ENCODE results near the gene VIPR2.

VIPR2 gene

GRCh38 chr7:159022238-159022993, 122.3 kb downstream of the VIPR2 start:
- DNase-seq, result no peak

GRCh38 chr7:159020987-159021386, 123.7 kb downstream of the VIPR2 start:
- no peak for DNase-seq

- no peak for DNase-seq
Observed at GRCh38 chr7:159019111-159019510, 125.6 kb downstream of the VIPR2 start.

GRCh38 chr7:159017741-159018140, 126.9 kb downstream of the VIPR2 start:
- DNase-seq, result no peak

GRCh38 chr7:159017210-159017609, 127.5 kb downstream of the VIPR2 start:
- DNase-seq, result no peak

GRCh38 chr7:159016591-159016990, 128.1 kb downstream of the VIPR2 start:
- no peak for DNase-seq

GRCh38 chr7:159015454-159016410, 128.9 kb downstream of the VIPR2 start:
- no peak for DNase-seq

GRCh38 chr7:159015081-159015453, 129.6 kb downstream of the VIPR2 start:
- DNase-seq, result no peak

- no peak for DNase-seq
Observed at GRCh38 chr7:159014297-159015062, 130.2 kb downstream of the VIPR2 start.

GRCh38 chr7:159013825-159014289, 130.8 kb downstream of the VIPR2 start:
- no peak for DNase-seq

- no peak for DNase-seq
Observed at GRCh38 chr7:159013181-159013690, 131.4 kb downstream of the VIPR2 start.

GRCh38 chr7:159012353-159013069, 132.2 kb downstream of the VIPR2 start:
- no peak for DNase-seq

GRCh38 chr7:159011722-159012022, 133.0 kb downstream of the VIPR2 start:
- DNase-seq, result no peak

GRCh38 chr7:159010937-159011721, 133.5 kb downstream of the VIPR2 start:
- no peak for DNase-seq

- DNase-seq, result no peak
Observed at GRCh38 chr7:159010411-159010810, 134.3 kb downstream of the VIPR2 start.

- no peak for DNase-seq
Observed at GRCh38 chr7:159009951-159010350, 134.7 kb downstream of the VIPR2 start.

GRCh38 chr7:159008417-159008816, 136.2 kb downstream of the VIPR2 start:
- DNase-seq, result no peak

- no peak for DNase-seq
Observed at GRCh38 chr7:159007996-159008389, 136.7 kb downstream of the VIPR2 start.

GRCh38 chr7:159007364-159007995, 137.2 kb downstream of the VIPR2 start:
- no peak for DNase-seq

- no peak for DNase-seq
Observed at GRCh38 chr7:159006610-159007130, 138.0 kb downstream of the VIPR2 start.
